HG02759 (cell line): Measurements from ENCODE around the gene CD180.
"Not testable (repeated sequence)": the region's sequence is repeated elsewhere in the genome, so short reads cannot be mapped to it uniquely, and the experiment has no call there.

Source experiments
- ATAC-seq: cut with Tn5 transposase; IDR thresholded peaks from one replicate; pipeline ENCODE4 v1.9.1; 2021; ENCODE audit warnings: mild to moderate bottlenecking, moderate library complexity; ENCODE audit not compliant: unreplicated experiment

The CD180 gene

GRCh38 chr5:67189931-67190330 is 6.7 kb downstream of the CD180 start:
- no peak for ATAC-seq

GRCh38 chr5:67189079-67189354 is 7.6 kb downstream of the CD180 start:
- ATAC-seq: no peak

- ATAC-seq: no peak
These were observed 8.1 kb downstream of the CD180 start for GRCh38 chr5:67188274-67189078.

GRCh38 chr5:67187006-67187715 is 9.4 kb downstream of the CD180 start:
- ATAC-seq: peak; percentile 63

GRCh38 chr5:67183859-67184258 is 12.7 kb downstream of the CD180 start:
- ATAC-seq: no peak

- ATAC-seq: no peak
These were observed 14.3 kb downstream of the CD180 start for GRCh38 chr5:67182301-67182790.

- no peak for ATAC-seq
These were observed 14.9 kb downstream of the CD180 start for GRCh38 chr5:67181648-67182221.

- no peak for ATAC-seq
These were observed 16.8 kb downstream of the CD180 start for GRCh38 chr5:67179697-67180361.

GRCh38 chr5:67178966-67179365 is 17.6 kb downstream of the CD180 start:
- no peak for ATAC-seq

- no peak for ATAC-seq
These were observed 18.5 kb downstream of the CD180 start for GRCh38 chr5:67178085-67178484.

GRCh38 chr5:67176936-67177335 is 19.7 kb downstream of the CD180 start:
- no peak for ATAC-seq

GRCh38 chr5:67173959-67174358 is 22.6 kb downstream of the CD180 start:
- no peak for ATAC-seq

- ATAC-seq: not testable (repeated sequence)
These were observed 23.2 kb downstream of the CD180 start for GRCh38 chr5:67173351-67173750.

- ATAC-seq: no peak
These were observed 25.8 kb downstream of the CD180 start for GRCh38 chr5:67170767-67171166.

GRCh38 chr5:67168069-67168468 is 28.5 kb downstream of the CD180 start:
- ATAC-seq: no peak

- peak; percentile 52 for ATAC-seq
These were observed 29.9 kb downstream of the CD180 start for GRCh38 chr5:67166460-67167285.

- peak; percentile 95 for ATAC-seq
These were observed 30.8 kb downstream of the CD180 start for GRCh38 chr5:67165526-67166459.

- ATAC-seq: no peak
These were observed 31.6 kb downstream of the CD180 start for GRCh38 chr5:67164856-67165525.
